ENCODE measurements around the gene RHCE. TPM values are rescaled to one million over a fixed set of nuclear protein-coding genes. Genes with fewer than 3 reads are reported as not detected.
"Not testable (repeated sequence)": the region's sequence is repeated elsewhere in the genome, so short reads cannot be mapped to it uniquely, and the experiment has no call there.

The RHCE gene
- total and polyA plus RNA-seq, 2 of the 8 experiments (the other 6 are each of a cell fraction or from before 2014, with no cell fraction given) = 0.23 to 0.50 TPM

DNA sequence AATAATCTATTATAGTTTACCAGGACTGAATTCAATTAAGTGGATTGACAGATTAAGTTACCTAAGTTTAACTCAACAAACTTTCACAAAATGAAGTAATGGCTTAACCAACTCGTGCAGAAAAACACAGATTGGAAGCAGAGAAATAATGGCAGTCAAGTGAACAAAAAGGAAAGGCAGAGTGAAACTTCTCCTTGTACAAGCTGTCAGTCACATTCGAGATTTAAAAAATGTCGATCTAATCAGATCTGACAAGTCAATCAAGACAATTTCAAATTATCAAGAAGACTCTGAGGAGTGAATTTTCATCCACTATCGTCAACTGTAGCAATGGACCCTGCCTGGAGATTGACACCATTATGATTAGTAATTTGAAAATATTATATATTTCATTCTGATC is 3.3 kb downstream of the RHCE start:
- H3K4ac ChIP-seq (replicated peaks; ENCODE audit: insufficient read length, low read depth, low read length); H2BK15ac ChIP-seq (ENCODE audit: low read length); H2AK5ac ChIP-seq (ENCODE audit: low read depth, low read length); H3K23ac ChIP-seq (ENCODE audit: insufficient read length); H3K4me2 ChIP-seq (ENCODE audit: insufficient read depth in 1 of 2, low read depth in 2 of 2, low read length in 2 of 2); FAIRE-seq; H3K14ac ChIP-seq (ENCODE audit: insufficient read length); POLR2A ChIA-PET (ENCODE audit: partially characterized antibody); H3K23me2 ChIP-seq (ENCODE audit: low read depth, low read length); H3K79me1 ChIP-seq (ENCODE audit: low read depth, low read length); H2AFZ ChIP-seq (ENCODE audit: low read length); H3K79me2 ChIP-seq (ENCODE audit: control insufficient read depth in 1 of 2, insufficient read depth in 2 of 2, low read length in 2 of 2); H2BK5ac ChIP-seq (ENCODE audit: low read depth, low read length); H3K56ac ChIP-seq (replicated peaks; ENCODE audit: insufficient read length, low read depth, low read length); H4K91ac ChIP-seq (replicated peaks; ENCODE audit: insufficient read length, low read length); CTCF ChIA-PET (ENCODE audit: partially characterized antibody); H4K5ac ChIP-seq (ENCODE audit: insufficient read length, low read depth, low read length); H2BK12ac ChIP-seq (ENCODE audit: low read depth, low read length); H3K18ac ChIP-seq (ENCODE audit: extremely low read depth, low read length); H4K8ac ChIP-seq (ENCODE audit: extremely low read depth, insufficient read depth, low read length); H3K36me3 ChIP-seq (ENCODE audit: control insufficient read depth in 2 of 4, insufficient read depth in 4 of 4, low read length in 3 of 4); H2BK20ac ChIP-seq (ENCODE audit: low read length); H2BK120ac ChIP-seq (replicated peaks; ENCODE audit: low read depth, low read length); H3K27me3 ChIP-seq (replicated peaks in 1 of 4; ENCODE audit: control insufficient read depth in 3 of 4, extremely low read depth in 1 of 4, insufficient read depth in 3 of 4, low read length in 3 of 4); DNase-seq (ENCODE audit: low read depth in 1 of 2, low spot score in 2 of 2); H4K20me1 ChIP-seq (replicated peaks in 1 of 2; ENCODE audit: control insufficient read depth in 1 of 2, insufficient read depth in 2 of 2, low read length in 2 of 2); H3K9ac ChIP-seq (replicated peaks in 1 of 4; ENCODE audit: extremely low read depth in 1 of 4, low read depth in 3 of 4, low read length in 3 of 4); H3K9me3 ChIP-seq (ENCODE audit: insufficient read depth in 2 of 2, low read depth in 1 of 2, low read length in 1 of 2); H3K27ac ChIP-seq (ENCODE audit: low read depth, low read length); H3K4me1 ChIP-seq (replicated peaks in 1 of 4; ENCODE audit: control insufficient read depth in 3 of 4, insufficient read depth in 4 of 4, low read length in 3 of 4); H3K4me3 ChIP-seq (ENCODE audit: extremely low read depth in 1 of 4, insufficient read depth in 2 of 4, low read depth in 3 of 4, low read length in 4 of 4): not testable (repeated sequence)
- WGBS, 2 experiments (ENCODE audit: extremely low coverage in 1 of 2, insufficient coverage in 1 of 2, insufficient read length in 1 of 2, insufficient replicate concordance in 2 of 2, low coverage in 1 of 2, low lambda C conversion rate in 2 of 2, missing lambda C conversion rate in 1 of 2) = 92% methylated on average over 4 of the region's 4 CpGs; no CpG with 5 or more reads in 1 of the 2 experiments

DNA sequence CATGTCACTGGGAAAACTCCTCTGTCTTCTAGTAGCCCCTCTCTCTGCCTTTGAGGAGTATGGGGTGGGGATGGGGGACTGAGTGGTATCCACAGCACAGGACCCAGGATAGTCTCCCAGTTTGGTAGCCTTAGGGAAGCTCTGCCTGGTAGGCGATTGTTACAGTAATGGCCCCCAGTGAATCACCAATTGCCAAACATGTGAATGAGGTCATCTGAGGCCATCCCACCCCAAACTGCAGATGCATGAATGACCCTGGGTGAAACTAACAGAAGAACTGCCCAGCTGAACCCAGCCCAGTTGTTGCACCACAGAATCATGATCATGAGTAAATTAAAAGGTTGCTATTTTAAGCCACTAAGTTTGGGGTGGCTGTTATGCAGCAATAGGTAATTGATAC is 6.0 kb downstream of the RHCE start:
- H3K14ac ChIP-seq (ENCODE audit: insufficient read length); H3K36me3 ChIP-seq (ENCODE audit: control insufficient read depth in 2 of 4, insufficient read depth in 4 of 4, low read length in 3 of 4); H2BK120ac ChIP-seq (replicated peaks; ENCODE audit: low read depth, low read length); H3K27ac ChIP-seq (ENCODE audit: low read depth, low read length); H4K20me1 ChIP-seq (replicated peaks in 1 of 2; ENCODE audit: control insufficient read depth in 1 of 2, insufficient read depth in 2 of 2, low read length in 2 of 2); H3K23me2 ChIP-seq (ENCODE audit: low read depth, low read length); H3K27me3 ChIP-seq (replicated peaks in 1 of 4; ENCODE audit: control insufficient read depth in 3 of 4, extremely low read depth in 1 of 4, insufficient read depth in 3 of 4, low read length in 3 of 4); H3K4ac ChIP-seq (replicated peaks; ENCODE audit: insufficient read length, low read depth, low read length); H3K23ac ChIP-seq (ENCODE audit: insufficient read length); H4K8ac ChIP-seq (ENCODE audit: extremely low read depth, insufficient read depth, low read length); H2AFZ ChIP-seq (ENCODE audit: low read length); H3K4me2 ChIP-seq (ENCODE audit: insufficient read depth in 1 of 2, low read depth in 2 of 2, low read length in 2 of 2); H2BK15ac ChIP-seq (ENCODE audit: low read length); H2BK20ac ChIP-seq (ENCODE audit: low read length); H3K79me2 ChIP-seq (ENCODE audit: control insufficient read depth in 1 of 2, insufficient read depth in 2 of 2, low read length in 2 of 2); H3K9ac ChIP-seq (replicated peaks in 1 of 4; ENCODE audit: extremely low read depth in 1 of 4, low read depth in 3 of 4, low read length in 3 of 4); H3K9me3 ChIP-seq (ENCODE audit: insufficient read depth in 2 of 2, low read depth in 1 of 2, low read length in 1 of 2); H2AK5ac ChIP-seq (ENCODE audit: low read depth, low read length); H3K79me1 ChIP-seq (ENCODE audit: low read depth, low read length); FAIRE-seq; H4K5ac ChIP-seq (ENCODE audit: insufficient read length, low read depth, low read length); H2BK12ac ChIP-seq (ENCODE audit: low read depth, low read length); DNase-seq (ENCODE audit: low read depth in 1 of 2, low spot score in 2 of 2); POLR2A ChIA-PET (ENCODE audit: partially characterized antibody); H2BK5ac ChIP-seq (ENCODE audit: low read depth, low read length); H3K18ac ChIP-seq (ENCODE audit: extremely low read depth, low read length); H3K4me3 ChIP-seq (ENCODE audit: extremely low read depth in 1 of 4, insufficient read depth in 2 of 4, low read depth in 3 of 4, low read length in 4 of 4); H4K91ac ChIP-seq (replicated peaks; ENCODE audit: insufficient read length, low read length); H3K4me1 ChIP-seq (replicated peaks in 1 of 4; ENCODE audit: control insufficient read depth in 3 of 4, insufficient read depth in 4 of 4, low read length in 3 of 4); H3K56ac ChIP-seq (replicated peaks; ENCODE audit: insufficient read length, low read depth, low read length): not testable (repeated sequence)
- CTCF ChIA-PET (ENCODE audit: partially characterized antibody) = interaction anchor here (1.0 kb wide), 1 partner anchor 108 kb away, joined by 6 read pairs; no protein-coding TSS in a partner anchor
- WGBS, 2 experiments (ENCODE audit: extremely low coverage in 1 of 2, insufficient coverage in 1 of 2, insufficient read length in 1 of 2, insufficient replicate concordance in 2 of 2, low coverage in 1 of 2, low lambda C conversion rate in 2 of 2, missing lambda C conversion rate in 1 of 2) = 58% methylated on average over 1 of the region's 1 CpG; no CpG with 5 or more reads in 1 of the 2 experiments

Measured in H1 (cell line).